HEK293T (cell line): Measurements from ENCODE around the gene PXDN.

Experiments
- CTCF ChIA-PET: fragments of 350-600 bp; formaldehyde crosslinking; extraction: SDS; loops from one replicate; lab custom pipeline; 2021; ENCODE audit warnings: antibody characterized with exemption, inconsistent platforms; lab: Yijun Ruan, JAX
- POLR2A ChIA-PET: fragments of 350-600 bp; formaldehyde crosslinking; extraction: SDS; loops from one replicate; lab custom pipeline; 2020; ENCODE audit warnings: antibody characterized with exemption, inconsistent platforms; lab: Yijun Ruan, JAX
- DNase-seq: peaks from one replicate; pipeline ENCODE4 v3.0.0; 2012; ENCODE audit warnings: mixed read lengths; ENCODE audit errors: extremely low spot score
- ARNT ChIP-seq: fragments of 450-650 bp; IDR thresholded peaks from 2 replicates; pipeline ENCODE4 v1.6.1; 2017; ENCODE audit warnings: mild to moderate bottlenecking
- BHLHE40 ChIP-seq: fragments of 450-650 bp; IDR thresholded peaks from 2 replicates; pipeline ENCODE4 v1.6.1; 2016; ENCODE audit warnings: mild to moderate bottlenecking, moderate library complexity, borderline replicate concordance
- CTBP1 ChIP-seq: fragments of 450-650 bp; IDR thresholded peaks from 2 replicates; pipeline ENCODE4 v1.6.1; 2016; ENCODE audit warnings: borderline replicate concordance
- ELF4 ChIP-seq: fragments of 450-650 bp; IDR thresholded peaks from 2 replicates; pipeline ENCODE4 v1.6.1; 2017; ENCODE audit warnings: antibody characterized with exemption
- FOXA1 ChIP-seq: fragments of 450-650 bp; IDR thresholded peaks from 2 replicates; pipeline ENCODE4 v1.6.1; 2016; ENCODE audit warnings: mild to moderate bottlenecking
- FOXK2 ChIP-seq: fragments of 450-650 bp; IDR thresholded peaks from 2 replicates; pipeline ENCODE4 v1.6.1; 2016; ENCODE audit warnings: mild to moderate bottlenecking
- FOXM1 ChIP-seq: fragments of 450-650 bp; IDR thresholded peaks from 2 replicates; pipeline ENCODE4 v1.6.1; 2017; ENCODE audit warnings: mild to moderate bottlenecking, borderline replicate concordance
- HDGF ChIP-seq: fragments of 450-650 bp; IDR thresholded peaks from 2 replicates; pipeline ENCODE4 v1.6.1; 2017; ENCODE audit warnings: antibody characterized with exemption, borderline replicate concordance
- L3MBTL2 ChIP-seq: fragments of 450-650 bp; conservative IDR thresholded peaks from 2 replicates; pipeline ENCODE4 v1.6.1; 2016; ENCODE audit warnings: mild to moderate bottlenecking
- LEF1 ChIP-seq: fragments of 450-650 bp; IDR thresholded peaks from 2 replicates; pipeline ENCODE4 v1.6.1; 2017; ENCODE audit warnings: mild to moderate bottlenecking, borderline replicate concordance
- NFRKB ChIP-seq: fragments of 450-650 bp; IDR thresholded peaks from 2 replicates; pipeline ENCODE4 v1.6.1; 2016; ENCODE audit warnings: mild to moderate bottlenecking, moderate library complexity
- SP1 ChIP-seq: fragments of 450-650 bp; IDR thresholded peaks from 2 replicates; pipeline ENCODE4 v1.6.1; 2017
- SUZ12 ChIP-seq: fragments of 450-650 bp; IDR thresholded peaks from 2 replicates; pipeline ENCODE4 v1.6.1; 2016; ENCODE audit warnings: mild to moderate bottlenecking
- TARDBP ChIP-seq: fragments of 450-650 bp; IDR thresholded peaks from 2 replicates; pipeline ENCODE4 v1.6.1; 2016
- ZNF384 ChIP-seq: fragments of 450-650 bp; IDR thresholded peaks from 2 replicates; pipeline ENCODE4 v1.6.1; 2016
- TF ChIP-seq, protein P1 (sequence below): fragments of 450-650 bp; IDR thresholded peaks from 2 replicates; pipeline ENCODE4 v1.6.1; 2016

PXDN gene

DNA sequence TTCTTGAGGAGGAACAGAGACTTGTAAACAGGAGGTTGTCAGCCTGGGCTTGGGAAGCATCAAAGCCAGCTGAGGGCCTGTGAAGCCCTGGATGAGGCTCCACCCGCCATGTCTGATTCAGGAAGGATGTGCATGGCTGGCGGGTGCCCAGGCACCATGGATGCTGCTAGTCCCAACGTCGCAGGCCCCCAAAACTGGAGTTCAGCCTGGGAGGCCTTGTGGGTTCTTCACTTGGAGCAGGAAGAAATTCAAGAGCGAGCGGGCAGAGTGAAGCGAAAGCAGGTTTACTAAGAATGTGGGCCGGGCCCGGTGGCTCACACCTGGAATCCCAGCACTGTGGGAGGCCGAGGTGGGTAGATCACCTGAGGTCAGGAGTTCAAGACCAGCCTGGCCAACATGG is 12.1 kb upstream of the PXDN start:
- ChIA-PET CTCF (interaction anchor here (1.4 kb wide), 1 partner anchor 13 kb away, joined by 7 read pairs; no protein-coding TSS in a partner anchor), POLR2A (no interaction called here)
- DNase-seq, result no peak
- TF ChIP-seq SUZ12, result no peak
- TF ChIP-seq SP1, result no peak
- TF ChIP-seq FOXA1, result no peak
- no peak for TF ChIP-seq FOXK2
- TF ChIP-seq CTBP1, result no peak
- no peak for TF ChIP-seq L3MBTL2
- no peak for TF ChIP-seq BHLHE40
- TF ChIP-seq ELF4, result no peak
- TF ChIP-seq, protein P1, sequence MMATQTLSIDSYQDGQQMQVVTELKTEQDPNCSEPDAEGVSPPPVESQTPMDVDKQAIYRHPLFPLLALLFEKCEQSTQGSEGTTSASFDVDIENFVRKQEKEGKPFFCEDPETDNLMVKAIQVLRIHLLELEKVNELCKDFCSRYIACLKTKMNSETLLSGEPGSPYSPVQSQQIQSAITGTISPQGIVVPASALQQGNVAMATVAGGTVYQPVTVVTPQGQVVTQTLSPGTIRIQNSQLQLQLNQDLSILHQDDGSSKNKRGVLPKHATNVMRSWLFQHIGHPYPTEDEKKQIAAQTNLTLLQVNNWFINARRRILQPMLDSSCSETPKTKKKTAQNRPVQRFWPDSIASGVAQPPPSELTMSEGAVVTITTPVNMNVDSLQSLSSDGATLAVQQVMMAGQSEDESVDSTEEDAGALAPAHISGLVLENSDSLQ, result no peak
- TF ChIP-seq LEF1, result no peak

DNA sequence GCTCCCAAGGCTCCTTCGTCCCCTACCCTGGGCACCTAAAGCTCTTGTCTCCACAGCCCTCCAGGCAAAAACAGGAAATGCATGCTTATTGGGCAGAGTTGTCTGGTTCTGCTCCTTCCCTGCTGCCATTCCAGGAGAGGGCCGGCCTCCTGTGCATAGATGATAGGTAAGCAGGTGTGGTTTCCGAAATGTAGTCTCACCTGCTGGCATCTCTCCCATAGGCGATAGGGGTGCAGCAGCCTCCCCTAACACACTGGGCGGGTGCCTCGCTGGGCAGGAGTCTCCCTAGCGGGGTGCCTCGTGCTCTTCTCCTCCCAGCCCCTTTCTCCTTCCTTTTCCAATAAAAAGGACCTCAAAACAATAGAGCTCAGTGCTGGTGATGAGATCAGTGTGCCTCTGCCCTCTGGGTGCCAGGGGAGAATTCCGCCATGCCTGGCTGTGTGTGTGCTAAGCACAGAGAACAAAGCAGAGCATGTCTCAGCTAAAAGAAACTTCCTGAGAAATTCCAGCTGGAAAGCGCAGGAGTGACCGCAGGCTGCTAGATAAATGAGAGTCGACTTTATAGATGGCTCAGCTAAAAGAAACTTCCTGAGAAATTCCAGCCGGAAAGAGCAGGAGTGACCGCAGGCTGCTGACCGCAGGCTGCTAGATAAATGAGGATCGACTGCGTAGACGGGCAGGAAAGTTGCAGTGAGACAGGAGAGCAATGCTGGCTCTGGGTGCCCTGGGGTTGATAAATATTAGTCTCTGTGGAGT is 11.3 kb upstream of the PXDN start:
- no peak for DNase-seq
- TF ChIP-seq L3MBTL2, result no peak
- TF ChIP-seq ZNF384, result no peak
- no peak for TF ChIP-seq NFRKB
- TF ChIP-seq FOXA1, result no peak
- TF ChIP-seq SUZ12, result no peak
- no peak for TF ChIP-seq HDGF
- TF ChIP-seq, protein P1, result no peak
- no peak for TF ChIP-seq SP1
- TF ChIP-seq CTBP1, result no peak
- TF ChIP-seq LEF1, result no peak
- TF ChIP-seq ELF4, result no peak
- TF ChIP-seq BHLHE40, result no peak
- TF ChIP-seq FOXK2, result no peak
- ChIA-PET CTCF (interaction anchor here (1.4 kb wide), 1 partner anchor 14 kb away, joined by 7 read pairs; no protein-coding TSS in a partner anchor), POLR2A (no interaction called here)

DNA sequence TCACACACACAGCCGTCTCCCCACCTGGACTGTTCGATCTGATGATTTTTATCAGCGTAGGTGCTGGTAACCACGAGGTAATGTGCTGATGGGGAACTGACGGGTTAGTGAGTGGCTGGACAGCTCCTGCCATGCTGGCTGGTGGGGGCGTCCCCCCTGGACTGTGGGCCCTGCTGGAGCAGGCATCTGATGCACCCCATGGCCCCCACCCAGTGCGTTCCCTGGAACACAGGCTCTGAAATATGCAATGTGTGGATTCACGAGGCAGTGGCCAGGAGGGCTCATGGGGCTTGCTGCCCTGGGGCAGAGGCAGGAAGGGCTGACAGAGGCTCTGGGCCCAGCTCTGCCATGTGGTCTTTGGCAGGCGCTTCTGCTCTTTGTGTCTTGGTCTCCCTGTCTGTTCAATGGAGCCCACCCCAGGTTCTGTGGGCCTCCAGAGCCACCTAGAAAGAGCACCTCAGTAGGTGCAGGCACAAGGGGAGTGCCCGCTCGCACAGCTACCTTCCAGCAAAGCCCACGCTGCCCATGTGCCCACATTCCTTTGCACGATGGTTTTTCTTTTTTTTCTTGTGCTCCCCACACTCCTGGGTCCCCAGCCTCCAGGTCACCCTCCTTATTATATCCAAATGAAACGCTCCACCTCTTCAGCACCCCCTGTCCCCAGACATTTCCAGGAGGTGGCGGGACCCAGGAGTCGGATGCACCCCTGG is 10.3 kb upstream of the PXDN start:
- ChIA-PET CTCF (no interaction called here), POLR2A (no interaction called here)
- no peak for DNase-seq
- TF ChIP-seq TARDBP, result no peak
- no peak for TF ChIP-seq FOXA1
- no peak for TF ChIP-seq ELF4
- no peak for TF ChIP-seq SUZ12
- TF ChIP-seq CTBP1, result no peak
- TF ChIP-seq, protein P1, result no peak
- TF ChIP-seq LEF1, result no peak
- no peak for TF ChIP-seq ARNT
- TF ChIP-seq FOXM1, result no peak
- no peak for TF ChIP-seq FOXK2
- TF ChIP-seq NFRKB, result no peak
- TF ChIP-seq ZNF384, result no peak
- TF ChIP-seq L3MBTL2, result no peak
- no peak for TF ChIP-seq HDGF
- no peak for TF ChIP-seq SP1
- TF ChIP-seq BHLHE40, result no peak

DNA sequence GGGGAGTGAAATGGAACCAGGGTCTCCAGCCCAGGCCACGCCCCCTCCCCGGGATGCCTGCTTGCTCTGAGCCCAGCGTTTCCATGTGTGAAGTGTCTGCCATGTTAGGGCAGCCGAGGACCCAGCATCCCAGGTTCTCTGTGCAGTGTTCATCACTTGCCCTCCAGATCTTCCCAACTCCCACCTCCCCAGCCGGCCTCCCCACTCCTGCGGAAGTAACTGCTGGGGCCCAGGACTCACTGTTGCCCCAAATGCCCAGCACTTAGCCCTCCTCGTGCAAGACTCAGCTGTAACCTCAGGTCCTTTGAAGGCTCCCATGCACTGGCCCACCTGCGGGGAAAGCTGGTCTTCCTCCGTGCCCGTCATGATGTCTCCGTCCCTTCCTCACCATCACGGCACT is 9.7 kb upstream of the PXDN start:
- DNase-seq, result no peak
- TF ChIP-seq FOXA1 (no peak), TARDBP (no peak), ARNT (no peak), LEF1 (no peak), HDGF (no peak), ZNF384 (no peak), SP1 (no peak), BHLHE40 (no peak), L3MBTL2 (no peak), FOXK2 (no peak), CTBP1 (no peak)
- TF ChIP-seq, protein P1, result no peak
- ChIA-PET POLR2A (no interaction called here), CTCF (no interaction called here)

DNA sequence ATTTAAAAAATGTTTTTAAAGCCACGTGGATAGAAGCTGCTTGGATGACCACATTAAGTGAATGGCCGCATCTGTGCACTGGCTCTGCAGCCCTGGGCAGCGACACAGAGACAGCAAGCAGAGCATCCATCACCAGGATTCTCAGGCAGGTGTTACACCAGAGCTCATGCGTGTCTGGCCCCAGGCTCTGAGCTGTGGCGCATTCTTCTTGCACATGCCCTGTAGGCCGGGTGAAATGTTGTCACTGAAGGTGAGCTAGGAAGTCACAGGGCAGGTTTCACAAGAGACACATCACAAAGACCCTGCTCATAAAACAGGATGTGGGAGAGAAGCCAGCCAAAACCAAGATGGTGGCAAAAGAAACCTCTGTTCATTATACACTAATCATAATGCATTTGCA is 8.4 kb upstream of the PXDN start:
- TF ChIP-seq FOXK2 (no peak), ARNT (no peak), SP1 (no peak), ELF4 (no peak), FOXA1 (no peak), BHLHE40 (no peak), NFRKB (no peak), FOXM1 (no peak), TARDBP (no peak), HDGF (no peak), CTBP1 (no peak), L3MBTL2 (no peak), SUZ12 (no peak)
- TF ChIP-seq, protein P1, result no peak
- POLR2A ChIA-PET, result no interaction called here
- CTCF ChIA-PET, result interaction anchor here (1.3 kb wide), 1 partner anchor 65 kb away, joined by 4 read pairs; no protein-coding TSS in a partner anchor
- no peak for DNase-seq
